K562 (cell line): ENCODE results near the gene KRTAP6-1.

ENCODE experiments used
- HEY1 ChIP-seq: fragments of 250-450 bp; sonication (Bioruptor Pico); IDR thresholded peaks from 2 replicates; pipeline ENCODE4 v1.5.0; 2020; ENCODE audit warnings: mild to moderate bottlenecking, moderate library complexity, borderline replicate concordance
- PBX2 ChIP-seq, 2 experiments: IDR thresholded peaks in 1 of 2; conservative IDR thresholded peaks in 1 of 2; 2 replicates each; pipeline ENCODE4 v1.6.1; 2016; ENCODE audit warnings: low read depth in 2 of 2, mild to moderate bottlenecking in 1 of 2, missing compliant biosample characterization in 1 of 2, missing genetic modification characterization in 1 of 2, moderate library complexity in 1 of 2
- PHB2 ChIP-seq: fragments of 450-650 bp; IDR thresholded peaks from 2 replicates; pipeline ENCODE4 v1.6.1; 2017; ENCODE audit warnings: low read depth
- POLR2A ChIP-seq: fragments of 450-650 bp; conservative IDR thresholded peaks from 2 replicates; pipeline ENCODE4 v1.6.1; 2016
- TAF15 ChIP-seq: fragments of 200-400 bp; formaldehyde crosslinking; IDR thresholded peaks from 2 replicates; pipeline ENCODE4 v1.6.1; 2017; ENCODE audit warnings: mild to moderate bottlenecking, low read depth, low read length, moderate library complexity
- ZNF766 ChIP-seq: fragments of 200-800 bp; sonication (Bioruptor generic); conservative IDR thresholded peaks from 2 replicates; pipeline ENCODE4 v1.6.1; 2016; ENCODE audit warnings: missing genetic modification characterization, missing compliant biosample characterization
- TF ChIP-seq, protein P1 (sequence below), 2 experiments: fragments of 450-650 bp in 1 of 2; sonication (generic) in 1 of 2; formaldehyde crosslinking in 1 of 2; IDR thresholded peaks in 1 of 2; conservative IDR thresholded peaks in 1 of 2; 2 replicates each; pipeline versions ENCODE4 v1.6.1 to v1.8.1; 2016 to 2023; ENCODE audit warnings: mild to moderate bottlenecking in 2 of 2, moderate library complexity in 2 of 2, inconsistent platforms in 1 of 2, missing genetic modification reagents in 1 of 2

GRCh38 chr21:30620522-30620921, 6.8 kb upstream of the KRTAP6-1 start, which contains the start of gene KRTAP20-4:
- no peak for TF ChIP-seq PBX2 (CRISPR knock-in tag; IDR thresholded peaks at IDR 0.05; ENCODE audit: low read depth)
- no peak for TF ChIP-seq PBX2 (tag; conservative IDR thresholded peaks at IDR 0.05; ENCODE audit: low read depth)
- no peak for TF ChIP-seq TAF15
- TF ChIP-seq ZNF766 (CRISPR knock-in tag): no peak
- TF ChIP-seq HEY1 (CRISPR knock-in tag): no peak
- TF ChIP-seq, protein P1, sequence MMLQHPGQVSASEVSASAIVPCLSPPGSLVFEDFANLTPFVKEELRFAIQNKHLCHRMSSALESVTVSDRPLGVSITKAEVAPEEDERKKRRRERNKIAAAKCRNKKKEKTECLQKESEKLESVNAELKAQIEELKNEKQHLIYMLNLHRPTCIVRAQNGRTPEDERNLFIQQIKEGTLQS (IDR thresholded peaks at IDR 0.05): no peak
- TF ChIP-seq, protein P1 (CRISPR knock-in tag; conservative IDR thresholded peaks at IDR 0.05): no peak
- TF ChIP-seq PHB2: no peak
- no peak for TF ChIP-seq POLR2A
